ENCODE measurements around the gene MID2. TPM values are rescaled to one million over a fixed set of nuclear protein-coding genes. Genes with fewer than 3 reads are reported as not detected.

MID2 gene
- total RNA-seq, 1 experiment from 2014 or later = 1.6 TPM

DNA sequence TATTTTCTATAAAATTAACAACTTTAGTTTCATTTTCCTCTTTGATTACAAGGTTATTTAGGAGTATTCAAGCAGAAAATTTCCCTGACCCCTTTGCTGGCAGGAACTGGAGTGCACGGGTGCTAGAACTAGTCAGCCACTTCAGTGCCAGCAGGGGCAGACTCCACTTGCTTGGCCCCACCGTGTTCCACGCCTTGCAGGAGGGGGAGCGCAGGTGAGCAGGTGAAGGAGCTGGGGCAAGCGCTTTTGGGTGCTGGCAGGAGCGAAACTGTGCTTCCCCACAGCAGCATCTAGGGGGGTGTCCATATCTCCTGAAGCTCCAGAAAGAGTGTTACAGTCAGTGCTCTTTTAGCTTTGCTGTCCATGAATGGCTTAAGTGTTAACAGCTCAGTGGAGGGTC, 45.5 kb downstream of the MID2 start:
- Histone ChIP-seq H3K4me2 (ENCODE audit: insufficient read depth, insufficient read length, low read length) (no peak overlapping the region), H3T11ph (ENCODE audit: low read length) (no peak overlapping the region), H3K27ac (ENCODE audit: insufficient read length, low read depth, low read length) (no peak overlapping the region), H2BK5ac (ENCODE audit: insufficient read length, low read length) (no peak overlapping the region), H2BK12ac (ENCODE audit: insufficient read length, low read depth, low read length) (no peak overlapping the region), H3K4me1 (ENCODE audit: insufficient read depth, low read length) (no peaks in the 10 kb centered on the region), H3K56ac (ENCODE audit: insufficient read length, low read depth, low read length) (no peak overlapping the region), H3K9me3 (ENCODE audit: control insufficient read depth, low read depth, low read length) (no peaks in the 10 kb centered on the region), H3K23ac (ENCODE audit: insufficient read length, low read depth, low read length) (no peak overlapping the region), H2BK15ac (ENCODE audit: low read depth, low read length) (no peak overlapping the region), H2BK20ac (ENCODE audit: low read depth, low read length, poor library complexity, severe bottlenecking) (no peak overlapping the region), H3K4ac (ENCODE audit: low read depth, low read length) (no peak overlapping the region), H4K5ac (ENCODE audit: insufficient read length, low read depth, low read length) (no peak overlapping the region), H3K18ac (ENCODE audit: insufficient read length, low read depth, low read length) (no peak overlapping the region), H3K23me2 (ENCODE audit: insufficient read length, low read depth, low read length, poor library complexity, severe bottlenecking) (no peaks in the 10 kb centered on the region), H4K20me1 (ENCODE audit: control insufficient read depth, insufficient read depth, insufficient read length) (no peaks in the 10 kb centered on the region), H4K91ac (ENCODE audit: insufficient read length, low read depth, low read length) (no peak overlapping the region), H3K27me3 (ENCODE audit: insufficient read depth, low read length) (no peaks in the 10 kb centered on the region), H3K9ac (ENCODE audit: extremely low read depth, insufficient read length, low read length) (no peak overlapping the region), H2BK120ac (ENCODE audit: low read depth, low read length, poor library complexity, severe bottlenecking) (no peak overlapping the region), H3K79me1 (ENCODE audit: insufficient read depth, low read depth, low read length, poor library complexity, severe bottlenecking) (no peaks in the 10 kb centered on the region), H2AK5ac (ENCODE audit: insufficient read length, low read length) (no peak overlapping the region), H4K8ac (replicated peaks; ENCODE audit: insufficient read length, low read depth, low read length) (no peak overlapping the region), H3K14ac (ENCODE audit: insufficient read depth, low read length) (no peak overlapping the region), H3K79me2 (ENCODE audit: insufficient read depth, low read length) (no peaks in the 10 kb centered on the region), H2AFZ (ENCODE audit: low read length) (no peak overlapping the region)
- peaks cover 5 to 21% of the 10 kb centered on the region in 2 experiments; a peak in 3 of 5 replicates for H3K9me3 Mint-ChIP-seq
- H3K27me3 Mint-ChIP-seq (ENCODE audit: low read depth) = no peaks in the 10 kb centered on the region
- H3K4me1 Mint-ChIP-seq = no peaks in the 10 kb centered on the region
- peaks cover 0 to 2% (median 0%) of the 10 kb centered on the region in 3 experiments; a peak in 1 of 7 replicates for H3K36me3 Mint-ChIP-seq (ENCODE audit: insufficient read depth in 1 of 3, low read depth in 3 of 3)
- H3K27ac Mint-ChIP-seq = no peak overlapping the region
- no peak overlapping the region for H3K4me3 Mint-ChIP-seq
- no peak for DNase-seq
- WGBS (ENCODE audit: extremely low coverage, insufficient read length, low lambda C conversion rate) = no CpG with 5 or more reads among the region's 6 CpGs
- TF ChIP-seq, protein P1, sequence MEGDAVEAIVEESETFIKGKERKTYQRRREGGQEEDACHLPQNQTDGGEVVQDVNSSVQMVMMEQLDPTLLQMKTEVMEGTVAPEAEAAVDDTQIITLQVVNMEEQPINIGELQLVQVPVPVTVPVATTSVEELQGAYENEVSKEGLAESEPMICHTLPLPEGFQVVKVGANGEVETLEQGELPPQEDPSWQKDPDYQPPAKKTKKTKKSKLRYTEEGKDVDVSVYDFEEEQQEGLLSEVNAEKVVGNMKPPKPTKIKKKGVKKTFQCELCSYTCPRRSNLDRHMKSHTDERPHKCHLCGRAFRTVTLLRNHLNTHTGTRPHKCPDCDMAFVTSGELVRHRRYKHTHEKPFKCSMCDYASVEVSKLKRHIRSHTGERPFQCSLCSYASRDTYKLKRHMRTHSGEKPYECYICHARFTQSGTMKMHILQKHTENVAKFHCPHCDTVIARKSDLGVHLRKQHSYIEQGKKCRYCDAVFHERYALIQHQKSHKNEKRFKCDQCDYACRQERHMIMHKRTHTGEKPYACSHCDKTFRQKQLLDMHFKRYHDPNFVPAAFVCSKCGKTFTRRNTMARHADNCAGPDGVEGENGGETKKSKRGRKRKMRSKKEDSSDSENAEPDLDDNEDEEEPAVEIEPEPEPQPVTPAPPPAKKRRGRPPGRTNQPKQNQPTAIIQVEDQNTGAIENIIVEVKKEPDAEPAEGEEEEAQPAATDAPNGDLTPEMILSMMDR (conservative IDR thresholded peaks at IDR 0.05) = no peak

Measured in H9 (cell line).